GM19240 (cell line): ENCODE data around the gene NBL1.

ENCODE experiments used
- DNase-seq: peaks from one replicate; pipeline ENCODE4 v3.0.0; 2011; ENCODE audit warnings: low spot score; ENCODE audit not compliant: insufficient read length

Gene NBL1

DNA sequence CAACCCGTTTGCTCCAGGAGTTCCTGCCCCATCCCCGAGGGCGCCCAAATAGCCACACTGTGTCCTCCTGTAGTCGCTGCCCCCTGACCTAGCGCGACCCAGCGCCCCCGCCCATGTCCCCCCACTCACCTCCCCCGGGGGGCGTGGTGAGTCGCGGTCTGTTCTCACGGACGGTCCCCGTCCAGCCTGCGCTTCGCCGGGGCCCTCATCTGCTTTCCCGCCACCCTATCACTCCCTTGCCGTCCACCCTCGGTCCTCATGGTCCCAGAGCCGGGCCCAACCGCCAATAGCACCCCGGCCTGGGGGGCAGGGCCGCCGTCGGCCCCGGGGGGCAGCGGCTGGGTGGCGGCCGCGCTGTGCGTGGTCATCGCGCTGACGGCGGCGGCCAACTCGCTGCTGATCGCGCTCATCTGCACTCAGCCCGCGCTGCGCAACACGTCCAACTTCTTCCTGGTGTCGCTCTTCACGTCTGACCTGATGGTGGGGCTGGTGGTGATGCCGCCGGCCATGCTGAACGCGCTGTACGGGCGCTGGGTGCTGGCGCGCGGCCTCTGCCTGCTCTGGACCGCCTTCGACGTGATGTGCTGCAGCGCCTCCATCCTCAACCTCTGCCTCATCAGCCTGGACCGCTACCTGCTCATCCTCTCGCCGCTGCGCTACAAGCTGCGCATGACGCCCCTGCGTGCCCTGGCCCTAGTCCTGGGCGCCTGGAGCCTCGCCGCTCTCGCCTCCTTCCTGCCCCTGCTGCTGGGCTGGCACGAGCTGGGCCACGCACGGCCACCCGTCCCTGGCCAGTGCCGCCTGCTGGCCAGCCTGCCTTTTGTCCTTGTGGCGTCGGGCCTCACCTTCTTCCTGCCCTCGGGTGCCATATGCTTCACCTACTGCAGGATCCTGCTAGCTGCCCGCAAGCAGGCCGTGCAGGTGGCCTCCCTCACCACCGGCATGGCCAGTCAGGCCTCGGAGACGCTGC, 21.7 kb downstream of the NBL1 start:
- no peak for DNase-seq

- no peak for DNase-seq
Observed at GRCh38 chr1:19668888-19669287, 24.8 kb downstream of the NBL1 start.

DNA sequence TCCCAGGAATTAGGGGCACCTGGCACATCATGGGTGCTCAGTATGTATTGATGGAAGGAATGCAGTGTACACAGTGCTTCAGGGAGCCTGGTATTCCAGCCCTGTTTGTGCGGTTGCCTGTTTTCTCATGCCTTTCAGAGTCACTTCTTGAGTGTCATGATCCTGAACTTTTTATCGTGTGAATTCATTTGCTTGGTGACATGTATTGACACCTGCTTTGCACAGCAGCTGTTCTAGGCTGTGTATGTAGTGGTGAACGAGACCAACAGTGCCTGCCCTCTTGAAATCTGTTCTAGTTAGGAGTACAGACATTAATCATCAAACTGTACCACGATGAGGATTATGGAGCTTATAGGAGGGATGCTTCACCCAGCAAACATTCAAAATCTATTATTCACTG, 26.7 kb downstream of the NBL1 start:
- no peak for DNase-seq

DNA sequence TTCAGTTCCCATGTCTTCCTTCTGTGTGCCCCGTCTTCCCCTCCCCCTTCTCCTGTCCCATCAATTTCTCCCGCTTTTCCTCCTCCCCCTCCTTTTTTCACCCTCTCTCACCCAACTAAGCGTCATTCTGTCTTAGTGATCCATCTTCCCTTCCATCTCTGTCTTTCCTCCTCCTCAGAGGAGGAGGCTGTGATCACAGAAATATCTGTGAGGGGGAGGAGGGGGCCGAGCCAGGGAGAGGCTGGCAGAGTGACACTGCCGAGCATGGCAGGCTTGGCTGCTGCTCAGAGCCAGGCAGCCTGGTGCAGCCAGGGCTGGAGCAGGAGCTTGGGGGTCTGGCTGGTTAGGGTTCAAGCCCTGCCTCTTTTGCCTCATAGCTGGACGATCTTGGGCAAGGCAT, 28.1 kb downstream of the NBL1 start:
- DNase-seq = no peak

- no peak for DNase-seq
Observed at GRCh38 chr1:19675797-19676196, 31.7 kb downstream of the NBL1 start.

DNA sequence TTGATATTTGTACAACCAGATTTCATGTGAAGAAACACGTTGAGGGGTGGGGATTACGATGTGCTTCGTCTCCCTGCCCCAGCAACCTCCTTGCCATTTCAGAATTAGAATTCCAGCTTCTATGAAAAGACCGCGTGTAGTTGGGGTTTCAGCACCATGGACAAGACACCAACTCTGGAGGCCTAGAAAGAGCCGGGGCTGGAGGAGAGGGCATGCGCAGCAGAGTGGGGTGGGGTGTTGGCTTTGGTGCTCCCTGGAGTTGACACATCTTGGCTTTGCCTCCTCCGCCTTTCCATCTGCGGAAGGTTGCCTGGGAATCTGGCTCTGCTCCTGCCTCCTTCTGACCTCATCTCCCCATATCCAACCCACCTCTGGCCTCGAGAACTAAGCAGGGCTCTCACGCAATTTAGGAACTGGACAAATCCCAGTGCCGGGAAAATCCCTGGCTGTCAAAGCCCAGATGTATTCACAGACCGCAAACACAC, 32.4 kb downstream of the NBL1 start:
- peak; percentile 38 for DNase-seq

DNA sequence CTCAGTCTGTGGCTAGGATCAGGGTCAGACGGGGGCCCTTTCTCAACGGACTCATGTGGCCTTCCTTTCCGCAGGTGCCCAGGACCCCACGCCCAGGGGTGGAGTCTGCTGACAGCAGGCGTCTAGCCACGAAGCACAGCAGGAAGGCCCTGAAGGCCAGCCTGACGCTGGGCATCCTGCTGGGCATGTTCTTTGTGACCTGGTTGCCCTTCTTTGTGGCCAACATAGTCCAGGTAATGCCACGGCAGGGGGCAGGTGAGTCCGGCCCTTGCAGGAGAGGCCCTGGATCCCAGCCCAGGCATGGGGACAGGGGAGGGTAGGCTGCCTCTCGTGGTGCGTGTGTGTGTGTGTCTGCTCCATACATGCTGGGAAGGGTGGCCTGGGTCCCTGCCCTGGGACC, 34.4 kb downstream of the NBL1 start:
- DNase-seq = no peak

- no peak for DNase-seq
Observed at GRCh38 chr1:19678931-19679453, 34.9 kb downstream of the NBL1 start.

DNA sequence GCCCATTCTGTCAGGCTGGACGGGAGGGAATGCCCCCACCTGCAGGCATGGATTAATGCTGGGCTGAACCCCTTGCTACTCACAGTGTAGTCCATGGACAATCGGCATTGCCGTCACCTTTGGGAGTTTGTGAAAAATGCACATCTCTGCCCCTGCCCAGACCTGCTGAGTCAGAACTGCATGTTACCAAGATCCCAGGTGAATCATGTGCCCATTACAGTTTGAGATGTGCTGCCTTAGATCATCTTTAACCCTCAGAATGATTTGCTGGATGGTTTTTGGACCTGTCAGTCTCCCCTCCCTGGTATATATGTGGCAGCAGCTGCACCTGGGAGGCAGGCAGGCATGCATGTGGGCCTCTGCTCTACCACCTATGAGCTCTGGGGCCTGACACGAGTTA, 35.6 kb downstream of the NBL1 start:
- DNase-seq = no peak

DNA sequence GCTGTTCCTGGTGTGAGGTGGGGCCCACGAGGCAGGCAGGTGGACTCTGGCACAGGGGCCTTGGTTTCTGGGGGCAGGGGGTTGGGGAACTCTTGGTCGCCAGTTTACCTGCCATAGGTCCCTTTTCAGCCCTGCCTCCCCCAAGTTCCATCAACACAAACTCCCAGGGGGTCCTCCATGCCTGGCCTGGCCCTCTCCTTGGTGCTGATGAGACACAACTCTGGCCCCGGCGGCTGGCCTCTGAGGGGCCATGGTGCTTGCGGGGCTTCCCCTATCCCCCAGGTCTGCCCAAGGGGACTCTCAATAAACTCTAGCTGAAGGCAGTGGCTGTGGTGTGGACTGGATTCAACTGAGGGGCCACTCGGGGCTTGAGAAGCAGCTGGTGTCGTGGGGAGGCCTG, 36.5 kb downstream of the NBL1 start:
- DNase-seq = no peak

DNA sequence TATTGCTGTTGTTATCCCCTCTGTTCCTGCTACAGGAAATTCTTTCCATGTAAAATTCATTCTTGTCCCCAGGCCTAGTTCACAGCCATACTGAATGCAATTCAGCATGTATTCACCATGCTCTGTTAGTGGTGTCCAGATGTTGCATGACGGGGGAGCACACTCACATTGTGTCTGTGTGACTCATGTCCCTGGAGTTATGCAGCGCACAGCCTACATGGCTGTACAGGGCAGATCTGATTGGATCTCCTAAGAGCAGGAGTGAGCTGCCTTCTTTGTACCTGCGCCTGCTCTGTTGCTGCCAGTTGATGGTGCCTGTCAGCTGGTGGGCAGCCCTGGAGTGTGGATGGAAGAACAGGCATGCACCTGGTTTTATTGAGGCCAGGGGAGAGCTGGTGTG, 38.1 kb downstream of the NBL1 start:
- no peak for DNase-seq

- no peak for DNase-seq
Observed at GRCh38 chr1:19682901-19683300, 38.8 kb downstream of the NBL1 start.

DNA sequence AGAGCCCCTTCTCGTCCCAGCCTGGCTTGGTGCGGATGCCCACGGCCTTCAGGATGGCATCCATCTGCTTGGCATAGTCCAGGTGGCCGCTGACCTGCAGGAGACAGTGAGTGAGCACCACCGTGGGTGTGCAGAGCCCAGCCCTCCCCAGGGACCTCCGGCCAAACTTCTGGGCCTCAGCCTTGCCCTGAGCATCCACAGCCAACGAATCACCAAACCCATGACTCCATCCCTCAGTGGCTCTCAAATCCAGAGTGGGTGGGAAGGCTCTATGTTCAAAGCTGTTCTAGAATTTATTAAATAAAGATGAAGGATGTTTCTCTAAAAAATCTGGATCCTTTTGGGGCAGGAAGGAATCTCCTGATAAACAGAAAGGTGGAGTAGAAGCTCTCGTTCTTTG, 39.2 kb downstream of the NBL1 start:
- no peak for DNase-seq

DNA sequence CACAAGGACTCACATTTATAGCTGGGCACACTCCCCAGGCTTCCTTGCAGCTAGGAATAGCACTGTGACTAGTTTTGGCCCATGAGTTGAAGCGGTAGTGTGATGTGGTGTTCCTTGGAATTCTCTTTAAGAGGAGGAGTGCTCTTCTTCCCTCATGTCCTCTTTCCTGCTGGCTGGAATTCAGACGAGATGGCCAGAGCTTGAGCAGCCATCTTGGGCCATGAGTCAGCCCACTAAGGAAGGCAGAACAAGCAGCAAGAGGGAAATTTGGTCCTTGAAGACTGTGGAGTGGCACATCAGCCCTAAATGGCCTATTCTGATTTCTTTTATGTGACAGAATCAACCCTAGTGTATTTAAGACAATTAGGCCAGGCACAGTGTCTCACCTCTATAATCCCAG, 40.6 kb downstream of the NBL1 start:
- DNase-seq = no peak

- DNase-seq = no peak
Observed at GRCh38 chr1:19685994-19686393, 41.9 kb downstream of the NBL1 start.

DNA sequence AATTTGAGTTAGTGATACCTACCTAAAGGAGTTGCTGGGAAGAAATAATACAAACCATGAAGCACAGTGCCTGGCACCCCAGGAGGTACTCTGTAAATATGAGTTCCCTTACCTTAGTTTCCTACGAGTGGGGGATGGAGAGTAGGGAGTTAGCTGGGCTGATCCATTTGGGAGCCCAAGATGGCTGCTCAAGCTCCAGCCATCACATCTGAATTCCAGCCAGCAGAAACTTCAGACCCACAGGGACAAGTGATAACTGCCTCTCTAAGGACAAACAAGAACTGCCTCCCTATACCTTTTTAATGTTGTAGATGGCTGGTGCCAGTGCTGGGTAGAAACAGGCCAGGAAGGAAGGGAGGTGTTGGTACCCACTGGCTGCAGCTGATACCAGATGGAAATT, 43.3 kb downstream of the NBL1 start:
- no peak for DNase-seq

DNA sequence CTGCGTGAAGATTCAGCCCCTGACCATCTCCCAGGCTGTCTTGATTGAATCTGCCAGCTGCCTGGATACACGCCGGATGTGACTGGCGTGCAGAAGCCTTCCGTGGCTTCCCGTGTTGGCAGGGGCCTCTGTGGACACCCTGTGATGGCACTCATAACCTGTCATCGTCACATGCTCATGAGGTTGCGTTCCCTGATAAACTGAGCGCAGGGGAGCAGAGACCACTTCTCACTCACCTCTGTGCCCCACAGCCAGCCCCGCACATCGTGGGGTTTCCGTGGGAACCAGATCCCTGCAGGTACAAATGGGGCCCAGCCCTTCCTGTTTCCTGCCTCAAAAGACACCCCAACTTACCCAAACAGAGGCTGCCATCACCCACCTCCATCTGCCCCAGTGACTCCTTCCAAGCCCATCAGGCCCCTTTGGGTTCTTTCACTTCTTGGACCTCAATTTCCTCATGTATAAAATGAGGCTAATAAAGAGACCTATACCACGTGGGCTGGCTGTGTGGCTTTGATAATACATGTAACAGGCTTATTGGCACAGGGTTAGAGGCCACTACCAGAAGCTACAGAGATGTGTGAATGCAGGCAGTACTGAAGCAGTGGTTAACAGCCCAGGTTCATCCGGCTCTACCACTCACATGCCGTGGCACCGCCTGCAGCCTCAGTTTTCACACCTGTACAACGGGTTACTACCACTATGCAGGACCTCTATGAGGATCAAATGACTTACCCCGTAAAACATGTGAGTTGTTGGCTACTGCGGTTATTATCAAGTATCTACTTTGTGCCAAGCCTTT, 44.1 kb downstream of the NBL1 start:
- no peak for DNase-seq

GRCh38 chr1:19689085-19689757, 45.1 kb downstream of the NBL1 start:
- no peak for DNase-seq

DNA sequence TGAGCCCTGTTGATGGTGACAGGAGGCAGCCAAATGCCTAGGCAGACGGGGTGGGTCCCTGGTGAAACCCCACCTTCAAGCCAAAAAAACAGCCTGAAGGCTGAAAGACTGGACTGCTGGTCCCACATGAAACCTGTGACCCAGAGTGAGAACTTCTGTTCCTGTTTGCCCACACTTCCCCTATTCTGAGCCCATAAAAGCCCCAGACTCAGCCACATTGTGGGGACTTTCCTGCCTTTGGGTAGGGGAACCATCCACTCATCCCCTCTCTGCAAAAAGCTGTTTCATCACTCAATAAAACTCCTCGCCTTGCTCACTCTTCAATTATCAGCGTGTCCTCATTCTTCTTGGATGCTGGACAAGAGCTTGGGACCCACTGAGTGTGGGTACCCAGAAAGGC, 45.7 kb downstream of the NBL1 start:
- DNase-seq = no peak

DNA sequence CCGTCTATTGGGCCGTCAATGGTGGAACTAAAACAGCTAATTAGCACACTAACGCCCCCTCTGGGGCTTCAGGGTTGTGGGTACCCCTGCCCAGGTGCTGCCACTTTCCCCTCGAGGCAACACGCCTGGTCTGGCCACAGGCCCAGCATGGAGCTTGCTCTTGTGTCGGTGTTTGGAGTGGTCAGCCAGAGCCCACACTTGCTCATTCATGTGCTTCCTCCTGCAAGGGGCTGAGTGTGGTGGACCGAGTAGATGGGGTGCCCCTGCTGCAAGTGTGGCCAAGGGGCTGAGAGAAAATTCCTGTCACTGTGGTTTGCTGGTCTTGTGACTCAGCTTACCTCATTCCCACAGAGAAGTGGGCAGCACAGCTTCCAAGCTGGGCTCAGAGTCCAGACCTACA, 46.2 kb downstream of the NBL1 start:
- no peak for DNase-seq

DNA sequence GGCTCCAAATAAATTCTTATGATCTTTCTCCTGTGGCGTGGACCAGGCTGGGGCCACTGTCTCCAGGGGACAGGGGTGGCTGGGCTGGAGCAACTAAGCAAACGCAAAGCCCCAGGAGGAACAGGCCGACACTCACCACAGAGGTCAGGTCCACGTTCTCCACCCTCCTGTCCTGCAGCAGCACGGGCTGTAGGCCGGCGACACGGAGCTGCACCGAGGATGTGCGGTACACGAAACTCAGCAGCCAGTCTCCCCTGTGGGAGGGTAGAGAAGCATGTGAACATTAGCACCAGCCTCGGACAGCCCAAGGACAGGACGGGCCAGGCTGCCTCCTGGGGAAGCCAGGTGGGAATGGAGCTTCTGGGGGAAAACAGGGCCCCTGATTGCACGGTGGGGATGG, 50.2 kb downstream of the NBL1 start:
- no peak for DNase-seq

DNA sequence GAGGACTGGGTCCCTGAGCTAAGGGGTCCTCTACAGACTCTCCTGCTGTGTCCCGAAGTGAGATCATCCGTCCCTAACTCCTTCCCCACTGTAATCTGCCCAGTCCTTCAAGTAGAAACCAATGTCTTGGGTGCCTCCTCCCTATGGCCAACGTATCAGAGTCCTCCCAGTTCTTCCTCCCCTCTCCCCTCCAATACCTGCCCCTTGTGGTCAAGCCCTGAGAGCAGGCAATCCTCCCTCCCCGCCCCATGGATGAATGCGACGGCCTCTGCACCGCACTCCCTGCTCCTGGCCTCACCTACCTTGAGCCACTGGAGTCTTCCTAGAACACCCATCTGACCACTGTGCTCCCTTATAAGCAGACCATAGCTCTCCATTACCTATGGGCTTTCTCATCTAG, 51.7 kb downstream of the NBL1 start:
- no peak for DNase-seq
